ENCODE data around the gene S100A9. TPM values are rescaled to one million over a fixed set of nuclear protein-coding genes. Genes with fewer than 3 reads are reported as not detected.

Gene S100A9
- total RNA-seq, 2 experiments from 2014 or later, result not detected

DNA sequence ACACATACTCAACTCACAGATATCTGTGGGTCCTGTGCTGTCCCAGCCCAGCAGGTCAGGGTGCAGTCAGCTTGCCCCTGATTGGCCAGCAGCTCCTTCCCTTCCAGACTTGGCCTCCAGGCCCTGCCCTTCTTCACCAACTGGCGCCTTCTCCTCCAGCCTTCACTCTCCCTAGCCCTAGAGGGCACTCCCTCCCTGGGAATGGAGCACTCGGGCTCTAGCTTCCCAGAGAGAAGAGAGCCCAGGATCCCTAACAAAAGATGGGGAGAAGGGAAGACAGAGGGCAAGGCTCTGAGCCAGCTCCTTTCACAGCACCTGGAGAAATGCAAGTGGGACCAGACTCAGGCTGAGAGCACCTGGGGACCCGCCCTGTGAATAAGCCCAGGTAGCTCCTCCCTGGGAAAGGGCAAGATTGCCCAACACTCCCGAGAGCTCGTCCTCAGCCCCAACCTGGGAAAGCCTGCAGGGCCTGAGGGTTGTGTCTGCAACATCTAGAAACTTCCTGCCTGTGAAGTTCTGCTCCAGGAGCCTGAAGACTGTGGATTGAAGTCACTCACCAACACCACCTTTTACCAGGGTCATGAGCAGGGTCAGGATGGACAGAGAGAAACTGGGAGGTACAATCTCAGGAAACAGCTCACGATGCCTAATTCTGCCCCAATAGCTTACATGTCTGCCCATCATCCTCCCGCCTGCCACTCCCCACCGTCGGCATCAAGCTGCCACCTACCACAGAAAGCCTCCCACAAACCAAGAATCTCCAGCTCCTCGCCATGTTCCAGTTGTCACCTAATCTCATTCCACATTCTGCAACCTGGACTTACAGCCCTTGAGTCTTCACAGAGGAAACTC, 8.9 kb upstream of the S100A9 start, which contains the start of gene PGLYRP4:
PGLYRP4 (minus strand) TSS at position 331 of the 852 bp plus-strand sequence. CDS start 909 bp downstream, outside the sequence.
- ATAC-seq, result no peak
- Mint-ChIP-seq H3K4me1 (peaks cover 25% of the 10 kb centered on the region), H3K9me3 (ENCODE audit: low read depth) (no peaks in the 10 kb centered on the region), H3K27ac (no peak within 1 kb of the TSS), H3K27me3 (peaks cover 49% of the 10 kb centered on the region), H3K36me3 (no peaks in the 10 kb centered on the region), H3K4me3 (no peak within 1 kb of the TSS)
- DNase-seq, result no peak
- CTCF ChIA-PET, result no interaction called here

DNA sequence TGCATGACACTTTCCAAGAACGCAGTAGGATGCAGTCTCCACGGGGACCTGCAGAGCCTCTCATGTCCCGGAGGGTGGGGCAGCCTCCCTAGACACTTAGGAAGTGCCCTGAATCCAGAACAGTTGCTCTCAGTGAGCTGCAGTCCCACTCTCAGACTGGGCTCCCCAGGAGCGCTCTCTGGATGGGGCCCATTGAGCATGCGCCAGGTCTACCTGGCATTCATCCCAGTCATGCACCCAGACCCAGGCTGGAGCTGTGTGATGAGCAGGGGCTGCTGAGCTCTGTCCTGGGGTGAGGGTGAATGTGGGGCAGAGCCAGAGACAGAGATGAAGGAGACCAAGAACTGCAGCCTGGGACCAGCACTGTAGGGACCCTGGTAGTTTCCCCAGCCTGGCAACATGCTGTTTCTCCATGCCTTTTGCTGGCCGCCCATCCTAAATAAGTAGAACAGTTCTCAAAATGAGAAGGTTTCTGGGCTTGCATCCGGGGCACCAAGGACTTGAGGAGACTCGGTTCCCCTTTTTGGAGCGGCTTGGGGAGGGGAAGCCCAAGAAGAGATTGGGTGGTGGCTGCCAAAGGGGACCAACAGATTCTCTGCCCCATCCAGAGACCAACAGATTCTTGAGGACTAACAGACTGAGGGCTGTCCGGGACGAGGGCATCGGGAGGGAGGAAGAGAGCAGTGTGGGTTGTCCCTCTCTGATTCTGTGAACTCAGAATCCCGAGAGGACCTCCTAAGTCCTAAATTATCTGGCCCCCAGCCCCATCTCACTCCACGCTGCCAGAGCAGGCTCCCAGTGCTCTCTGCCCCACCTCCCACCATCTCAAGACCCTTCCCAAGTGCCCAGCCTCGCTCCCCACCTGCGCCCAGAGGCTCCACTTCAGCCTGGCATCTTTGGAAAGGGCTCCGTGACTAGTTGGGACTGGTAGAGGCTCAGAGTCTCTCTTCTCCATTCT, 8.0 kb upstream of the S100A9 start:
- no peak for ATAC-seq
- no peak for DNase-seq
- no peak overlapping the region for H3K27ac Mint-ChIP-seq
- peaks cover 19% of the 10 kb centered on the region for H3K4me1 Mint-ChIP-seq
- H3K4me3 Mint-ChIP-seq, result no peak overlapping the region
- peaks cover 46% of the 10 kb centered on the region for H3K27me3 Mint-ChIP-seq
- H3K36me3 Mint-ChIP-seq, result no peaks in the 10 kb centered on the region
- CTCF ChIA-PET, result interaction anchor here (6.4 kb wide), 1 partner anchor 147 kb away, joined by 126 read pairs; no protein-coding TSS in a partner anchor
- no peaks in the 10 kb centered on the region for H3K9me3 Mint-ChIP-seq (ENCODE audit: low read depth)

DNA sequence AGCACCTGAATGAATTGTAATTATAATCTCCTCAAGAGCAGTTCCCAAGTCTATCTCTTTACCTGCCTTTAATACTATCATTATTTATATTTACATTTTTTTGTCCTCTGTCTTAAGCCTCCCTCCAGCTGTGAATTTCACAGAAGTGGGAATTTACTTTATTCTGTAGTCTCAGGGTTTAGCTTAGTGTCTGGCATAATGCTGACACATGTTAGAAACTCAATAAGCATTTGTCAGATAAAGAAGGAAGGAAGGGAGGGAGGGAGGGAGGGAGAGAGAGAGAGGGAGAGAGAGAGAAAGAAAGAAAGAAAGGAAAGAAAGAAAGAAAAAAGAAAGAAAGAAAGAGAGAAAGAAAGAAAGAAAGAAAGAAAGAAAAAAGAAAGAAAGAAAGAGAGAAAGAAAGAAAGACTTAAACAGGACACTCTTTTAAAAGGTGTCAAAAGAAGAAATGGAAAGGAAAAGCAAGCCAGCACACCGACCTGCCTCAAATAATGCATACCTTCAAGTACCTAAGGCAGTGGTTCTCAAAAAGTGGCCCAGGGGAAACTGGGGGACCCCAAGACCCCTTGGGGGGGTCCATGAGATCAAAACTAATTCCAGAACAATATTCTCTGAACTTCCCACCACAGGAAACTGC, 7.2 kb upstream of the S100A9 start:
- Mint-ChIP-seq H3K27ac (no peak overlapping the region), H3K9me3 (ENCODE audit: low read depth) (no peaks in the 10 kb centered on the region), H3K4me1 (peaks cover 13% of the 10 kb centered on the region), H3K36me3 (no peaks in the 10 kb centered on the region), H3K27me3 (peaks cover 45% of the 10 kb centered on the region), H3K4me3 (no peak overlapping the region)
- ATAC-seq (no peak), DNase-seq (no peak)
- CTCF ChIA-PET, result interaction anchor here (6.4 kb wide), 1 partner anchor 146 kb away, joined by 126 read pairs; no protein-coding TSS in a partner anchor

DNA sequence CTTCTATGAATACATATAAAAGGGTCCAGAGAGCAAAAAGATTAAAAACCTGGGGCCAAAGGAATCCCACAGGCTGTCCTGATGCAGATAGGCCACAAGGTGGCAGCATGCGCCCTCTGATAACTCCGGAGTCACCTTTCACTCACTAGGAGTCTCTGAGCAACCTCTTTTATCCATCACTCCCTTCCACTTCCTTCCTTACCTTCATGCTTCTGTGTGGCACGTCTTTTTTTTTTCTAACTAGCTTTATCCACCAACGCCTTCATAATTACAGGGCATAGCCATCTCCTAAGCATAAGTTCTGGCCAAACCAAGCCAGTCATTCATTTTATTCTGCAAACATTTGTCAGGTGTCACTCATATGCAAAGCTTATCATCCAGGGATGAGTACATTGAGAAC, 5.1 kb upstream of the S100A9 start:
- CTCF ChIA-PET, result interaction anchor here (0.9 to 6.4 kb wide), 14 partner anchors 9 to 423 kb away, joined by 3 to 126 read pairs (median 5); partner anchors contain the start of gene SLC27A3
- ATAC-seq, result peak; percentile 78

DNA sequence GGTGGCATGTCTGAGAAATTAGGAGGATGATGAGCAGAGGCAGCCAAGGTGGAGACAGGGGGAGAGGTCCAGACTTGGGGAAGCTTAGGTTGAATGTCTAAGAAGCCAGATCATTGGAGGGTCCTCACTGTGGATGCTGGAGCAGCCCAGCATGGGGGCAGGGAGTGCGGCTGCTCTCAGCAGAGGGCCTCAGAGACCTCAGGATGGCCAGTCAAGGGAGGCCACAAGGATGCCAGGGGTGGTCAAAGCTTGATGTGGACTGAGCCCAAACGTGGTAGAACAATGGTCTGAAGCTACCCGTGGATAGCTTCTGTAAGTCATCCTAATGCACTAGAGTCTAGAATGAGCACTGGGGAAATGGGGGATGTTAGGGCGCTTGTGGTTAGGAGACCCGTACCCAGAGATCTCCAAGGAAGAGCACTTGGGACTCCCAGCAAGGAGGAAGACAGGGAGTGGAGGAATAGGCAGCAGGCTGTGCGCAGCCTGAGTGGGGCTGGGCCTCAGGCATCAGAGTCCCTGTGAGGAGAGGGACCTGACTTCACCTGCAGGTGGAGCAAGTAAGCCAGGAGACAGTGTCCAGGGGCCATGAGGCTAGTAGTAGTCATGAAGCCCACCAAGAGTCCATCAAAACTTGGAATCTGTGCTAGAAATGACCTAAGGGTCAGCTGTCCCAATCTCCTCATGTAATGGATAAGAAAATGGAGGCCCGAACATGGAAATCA, 4.3 kb upstream of the S100A9 start:
- ATAC-seq, result no peak
- no peak for DNase-seq
- H3K9me3 Mint-ChIP-seq (ENCODE audit: low read depth), result no peaks in the 10 kb centered on the region
- H3K4me1 Mint-ChIP-seq, result peaks cover 7% of the 10 kb centered on the region
- no peaks in the 10 kb centered on the region for H3K36me3 Mint-ChIP-seq
- CTCF ChIA-PET, result interaction anchor here (1.0 to 6.4 kb wide), 15 partner anchors 10 to 179 kb away, joined by 3 to 126 read pairs (median 5); partner anchors contain the start of gene S100A12
- H3K27ac Mint-ChIP-seq, result no peak overlapping the region
- no peak overlapping the region for H3K4me3 Mint-ChIP-seq
- peaks cover 21% of the 10 kb centered on the region for H3K27me3 Mint-ChIP-seq

More for the DNA sequence above, 5.1 kb upstream of the S100A9 start:
- Mint-ChIP-seq H3K9me3 (ENCODE audit: low read depth) (no peaks in the 10 kb centered on the region), H3K4me1 (peaks cover 4% of the 10 kb centered on the region), H3K36me3 (no peaks in the 10 kb centered on the region), H3K27ac (no peak overlapping the region), H3K27me3 (peaks cover 26% of the 10 kb centered on the region), H3K4me3 (no peak overlapping the region)
- peak; percentile 73 for DNase-seq

DNA sequence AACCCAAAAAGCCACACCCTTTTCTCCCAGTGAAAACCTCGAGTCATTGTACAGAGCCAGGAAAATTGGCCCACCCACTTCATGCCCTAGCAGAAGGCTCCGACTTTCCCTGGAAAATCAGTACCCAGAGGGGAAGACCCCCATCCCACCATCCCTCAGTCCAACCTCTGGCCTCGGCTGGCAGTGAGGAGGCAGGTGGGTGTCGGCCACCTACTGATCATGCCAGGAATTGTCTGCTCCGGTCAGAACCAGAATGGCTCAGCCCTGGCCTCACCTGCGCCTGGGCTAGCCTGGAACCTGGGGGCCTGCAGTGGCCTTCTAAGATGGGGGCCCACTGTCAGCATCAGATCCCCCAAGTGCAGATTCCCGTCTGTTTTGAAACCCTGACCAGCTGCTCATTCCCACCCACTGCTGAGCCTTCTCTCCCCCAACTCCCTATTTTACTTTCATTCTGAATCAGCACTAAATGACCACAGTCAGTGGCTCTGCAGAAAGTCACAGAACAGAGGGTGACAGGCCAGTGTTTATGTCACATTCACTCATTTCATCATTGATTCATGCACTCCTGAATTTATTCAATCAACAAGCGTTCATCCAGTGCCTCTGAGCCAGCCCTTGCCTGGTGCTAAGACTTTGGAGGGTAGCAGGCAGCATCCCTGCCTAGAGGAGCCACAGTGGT, 3.0 kb upstream of the S100A9 start:
- CTCF ChIA-PET, result interaction anchor here (1.0 to 6.4 kb wide), 7 partner anchors 8 to 177 kb away, joined by 3 to 126 read pairs (median 4); no protein-coding TSS in a partner anchor
- ATAC-seq (no peak), DNase-seq (no peak)
- no peak overlapping the region for H3K27ac Mint-ChIP-seq
- H3K4me3 Mint-ChIP-seq, result no peak overlapping the region
- no peaks in the 10 kb centered on the region for H3K9me3 Mint-ChIP-seq (ENCODE audit: low read depth)
- H3K4me1 Mint-ChIP-seq, result peaks cover 7% of the 10 kb centered on the region
- H3K27me3 Mint-ChIP-seq, result peaks cover 14% of the 10 kb centered on the region
- no peaks in the 10 kb centered on the region for H3K36me3 Mint-ChIP-seq

DNA sequence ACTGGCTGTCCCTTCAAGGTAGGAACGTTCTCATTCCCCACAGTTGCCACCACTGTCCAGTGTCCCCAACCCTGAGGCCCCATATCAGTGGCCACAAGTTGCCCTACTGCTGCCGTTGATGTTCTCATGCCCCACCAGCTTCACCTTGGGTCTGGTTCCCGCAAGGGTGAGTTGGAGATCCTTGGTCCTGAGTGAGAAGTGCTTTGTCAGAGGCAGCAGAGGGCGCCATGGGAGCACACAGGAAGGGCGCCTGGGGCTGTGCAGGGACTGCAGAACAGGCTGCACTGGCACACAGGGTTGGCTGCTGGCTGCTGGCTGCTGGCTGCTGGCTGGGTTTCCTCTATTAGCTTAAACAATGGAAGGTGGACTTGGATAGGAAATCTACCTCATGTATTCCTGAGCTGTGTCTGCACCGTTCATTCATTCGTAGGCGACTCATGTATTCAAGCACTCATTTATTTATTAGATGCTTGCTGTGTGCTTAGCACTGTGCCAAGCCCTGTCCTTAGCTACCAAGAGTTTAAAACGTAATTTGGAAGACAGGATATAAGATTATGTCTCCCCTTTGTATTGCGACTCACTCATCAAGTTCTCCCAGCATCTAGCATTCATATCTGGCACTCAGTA, 2.1 kb upstream of the S100A9 start:
- Mint-ChIP-seq H3K9me3 (ENCODE audit: low read depth) (no peaks in the 10 kb centered on the region), H3K4me3 (no peak overlapping the region), H3K4me1 (peaks cover 7% of the 10 kb centered on the region), H3K36me3 (no peaks in the 10 kb centered on the region), H3K27me3 (peaks cover 12% of the 10 kb centered on the region), H3K27ac (no peak overlapping the region)
- ATAC-seq (peak; percentile 76), DNase-seq (peak; percentile 59)
- CTCF ChIA-PET, result interaction anchor here (0.9 to 6.4 kb wide), 6 partner anchors 9 to 141 kb away, joined by 3 to 126 read pairs (median 4); no protein-coding TSS in a partner anchor

DNA sequence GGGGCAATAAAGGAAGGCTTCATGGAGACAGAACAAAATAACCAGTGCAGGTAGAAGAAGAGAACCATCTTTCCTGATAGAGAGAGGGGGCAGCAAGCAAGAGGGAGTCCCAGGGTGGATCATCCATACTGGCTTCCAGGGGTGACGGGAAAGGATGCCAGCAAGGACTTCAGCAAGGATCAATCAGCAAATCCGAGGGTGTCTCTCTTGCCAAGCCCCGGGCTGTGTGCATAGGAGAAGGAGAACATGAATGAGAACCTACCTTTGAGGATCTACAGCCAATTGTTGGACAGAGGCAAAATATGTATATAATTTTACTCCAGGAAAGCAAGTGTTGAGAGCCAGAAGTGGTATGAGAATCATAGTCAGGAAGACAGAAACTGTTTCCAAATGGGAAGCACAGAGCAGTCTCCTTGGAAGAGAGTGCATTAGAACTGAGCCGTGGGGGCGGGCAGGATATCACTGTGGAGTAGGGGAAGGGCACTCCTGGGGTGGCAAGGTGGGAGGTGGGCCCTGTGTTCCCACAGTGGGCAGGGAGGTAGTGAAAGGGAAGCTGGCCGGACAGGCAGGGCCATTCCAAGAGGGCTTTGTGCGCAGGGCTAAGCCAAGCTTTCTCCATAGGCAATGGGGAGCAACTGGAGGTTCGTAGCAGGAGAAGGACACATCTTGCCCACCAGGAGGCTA, 1.1 kb upstream of the S100A9 start:
- H3K9me3 Mint-ChIP-seq (ENCODE audit: low read depth), result no peaks in the 10 kb centered on the region
- DNase-seq, result no peak
- peaks cover 4% of the 10 kb centered on the region for H3K27me3 Mint-ChIP-seq
- CTCF ChIA-PET, result interaction anchor here (1.4 to 6.4 kb wide), 4 partner anchors 10 to 140 kb away, joined by 3 to 126 read pairs (median 12); no protein-coding TSS in a partner anchor
- H3K4me1 Mint-ChIP-seq, result peaks cover 7% of the 10 kb centered on the region
- H3K27ac Mint-ChIP-seq, result no peak overlapping the region
- ATAC-seq, result no peak
- H3K36me3 Mint-ChIP-seq, result no peaks in the 10 kb centered on the region
- no peak overlapping the region for H3K4me3 Mint-ChIP-seq

DNA sequence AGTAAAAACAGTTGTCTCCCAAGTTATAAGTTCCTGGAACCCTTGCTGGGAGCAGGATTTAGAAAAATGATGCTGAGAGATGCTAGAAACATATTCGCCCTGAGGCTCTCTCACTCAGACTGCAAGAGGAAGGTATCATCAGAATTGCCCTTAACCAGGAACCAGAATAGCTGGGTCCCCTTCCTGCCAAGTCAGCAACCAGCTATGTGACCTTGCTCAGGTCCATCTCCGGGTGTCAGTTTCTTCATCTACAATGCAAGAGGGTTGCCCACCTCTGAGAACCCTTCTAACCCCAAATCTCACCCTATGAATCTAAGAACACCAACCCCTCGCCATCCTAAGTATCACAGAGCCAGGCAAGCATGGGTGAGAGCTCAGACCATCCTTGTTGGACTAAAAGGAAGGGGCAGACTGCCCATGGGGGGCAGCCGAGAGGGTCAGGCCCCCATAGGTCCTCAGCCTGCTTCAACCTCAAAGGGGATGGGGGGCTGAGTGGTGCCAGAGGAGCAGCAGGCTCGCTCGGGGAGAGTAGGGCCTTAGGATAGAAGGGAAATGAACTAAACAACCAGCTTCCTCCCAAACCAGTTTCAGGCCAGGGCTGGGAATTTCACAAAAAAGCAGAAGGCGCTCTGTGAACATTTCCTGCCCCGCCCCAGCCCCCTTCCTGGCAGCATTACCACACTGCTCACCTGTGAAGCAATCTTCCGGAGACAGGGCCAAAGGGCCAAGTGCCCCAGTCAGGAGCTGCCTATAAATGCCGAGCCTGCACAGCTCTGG, 390 bp upstream of the S100A9 start:
- Mint-ChIP-seq H3K4me3 (no peak overlapping the region), H3K9me3 (ENCODE audit: low read depth) (no peaks in the 10 kb centered on the region), H3K4me1 (peaks cover 7% of the 10 kb centered on the region), H3K27me3 (peaks cover 2% of the 10 kb centered on the region), H3K36me3 (no peaks in the 10 kb centered on the region), H3K27ac (no peak overlapping the region)
- ATAC-seq, result no peak
- CTCF ChIA-PET, result interaction anchor here (0.6 to 2.3 kb wide), 2 partner anchors 137 to 507 kb away, joined by 3 to 11 read pairs; no protein-coding TSS in a partner anchor
- no peak for DNase-seq

DNA sequence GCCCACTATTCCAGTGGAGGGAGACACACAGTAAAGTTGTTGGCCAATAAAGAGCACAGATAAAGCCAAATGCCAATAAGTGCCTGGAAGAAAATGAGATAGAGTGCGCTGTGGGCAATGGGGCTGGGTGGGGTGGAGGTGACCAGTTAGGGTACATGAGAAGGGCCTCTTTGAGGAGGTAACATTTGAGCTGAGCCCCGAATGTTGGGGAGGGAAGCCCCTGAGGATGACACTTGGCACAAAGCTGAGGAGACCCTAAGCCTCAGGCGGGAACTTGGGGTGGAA, 979 bp downstream of the S100A9 start:
- Mint-ChIP-seq H3K36me3 (no peaks in the 10 kb centered on the region), H3K4me3 (no peak overlapping the region), H3K4me1 (peaks cover 7% of the 10 kb centered on the region), H3K27ac (no peak overlapping the region), H3K9me3 (ENCODE audit: low read depth) (no peaks in the 10 kb centered on the region), H3K27me3 (peaks cover 11% of the 10 kb centered on the region)
- CTCF ChIA-PET, result interaction anchor here (2.3 kb wide), 1 partner anchor 136 kb away, joined by 11 read pairs; no protein-coding TSS in a partner anchor
- DNase-seq (no peak), ATAC-seq (no peak)

Measured in activated CD8-positive, alpha-beta memory T cell treated with anti-CD3 and anti-CD28 coated beads, Interleukin-2, amount 10 ng/mL, durations not matched to agents 7 days and 5 days (primary cell).